ENCODE results near the gene CFAP45.

Gene CFAP45

DNA sequence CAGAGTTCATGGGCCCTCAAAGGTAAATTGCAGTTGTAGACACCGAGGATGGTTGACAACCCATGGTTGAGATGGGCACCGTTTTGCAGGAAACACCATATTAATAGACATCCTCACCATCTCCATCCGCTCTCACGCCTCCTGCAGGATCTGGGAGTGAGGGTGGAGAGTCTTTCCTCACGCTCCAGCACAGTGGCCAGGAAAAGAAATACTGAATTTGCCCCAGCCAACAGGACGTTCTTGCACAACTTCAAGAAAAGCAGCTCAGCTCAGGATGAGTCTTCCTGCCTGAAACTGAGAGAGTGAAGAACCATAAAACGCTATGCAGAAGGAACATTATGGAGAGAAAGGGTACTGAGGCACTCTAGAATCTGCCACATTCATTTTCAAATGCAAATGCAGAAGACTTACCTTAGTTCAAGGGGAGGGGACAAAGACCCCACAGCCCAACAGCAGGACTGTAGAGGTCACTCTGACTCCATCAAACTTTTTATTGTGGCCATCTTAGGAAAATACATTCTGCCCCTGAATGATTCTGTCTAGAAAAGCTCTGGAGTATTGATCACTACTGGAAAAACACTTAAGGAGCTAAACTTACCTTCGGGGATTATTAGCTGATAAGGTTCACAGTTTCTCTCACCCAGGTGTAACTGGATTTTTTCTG, 64.0 kb downstream of the CFAP45 start:
- H3K4me3 ChIP-seq (ENCODE audit: low read depth, low read length): no peak overlapping the region
- in situ Hi-C loops (cut with HindIII; ENCODE audit: low sequenced_read_pairs): no loop called here
- TF ChIP-seq, protein P1, sequence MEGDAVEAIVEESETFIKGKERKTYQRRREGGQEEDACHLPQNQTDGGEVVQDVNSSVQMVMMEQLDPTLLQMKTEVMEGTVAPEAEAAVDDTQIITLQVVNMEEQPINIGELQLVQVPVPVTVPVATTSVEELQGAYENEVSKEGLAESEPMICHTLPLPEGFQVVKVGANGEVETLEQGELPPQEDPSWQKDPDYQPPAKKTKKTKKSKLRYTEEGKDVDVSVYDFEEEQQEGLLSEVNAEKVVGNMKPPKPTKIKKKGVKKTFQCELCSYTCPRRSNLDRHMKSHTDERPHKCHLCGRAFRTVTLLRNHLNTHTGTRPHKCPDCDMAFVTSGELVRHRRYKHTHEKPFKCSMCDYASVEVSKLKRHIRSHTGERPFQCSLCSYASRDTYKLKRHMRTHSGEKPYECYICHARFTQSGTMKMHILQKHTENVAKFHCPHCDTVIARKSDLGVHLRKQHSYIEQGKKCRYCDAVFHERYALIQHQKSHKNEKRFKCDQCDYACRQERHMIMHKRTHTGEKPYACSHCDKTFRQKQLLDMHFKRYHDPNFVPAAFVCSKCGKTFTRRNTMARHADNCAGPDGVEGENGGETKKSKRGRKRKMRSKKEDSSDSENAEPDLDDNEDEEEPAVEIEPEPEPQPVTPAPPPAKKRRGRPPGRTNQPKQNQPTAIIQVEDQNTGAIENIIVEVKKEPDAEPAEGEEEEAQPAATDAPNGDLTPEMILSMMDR (IDR thresholded peaks at IDR 0.05; ENCODE audit: low read depth, low read length): peak; percentile 28
- DNase-seq (ENCODE audit: low read depth, low spot score): no peak

DNA sequence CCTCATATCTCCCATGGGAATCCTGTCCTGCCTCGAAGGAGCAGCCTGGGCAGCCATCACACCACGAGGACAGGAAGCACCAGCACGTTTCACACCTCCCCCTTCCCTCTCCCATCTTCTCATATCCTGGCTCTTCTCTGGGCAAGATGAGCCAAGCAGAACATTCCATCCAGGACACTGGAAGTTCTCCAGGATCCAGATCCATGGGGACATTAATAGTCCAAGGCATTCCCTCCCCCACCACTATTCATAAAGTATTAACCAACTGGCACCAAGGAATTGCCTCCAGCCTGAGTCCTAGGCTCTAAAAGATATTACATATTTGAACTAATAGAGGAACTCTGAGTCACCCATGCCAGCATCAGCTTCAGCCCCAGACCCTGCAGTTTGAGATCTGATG, 64.6 kb downstream of the CFAP45 start:
- no peak overlapping the region for H3K4me3 ChIP-seq (ENCODE audit: low read depth, low read length)
- TF ChIP-seq, protein P1 (IDR thresholded peaks at IDR 0.05; ENCODE audit: low read depth, low read length): no peak
- no peak for DNase-seq (ENCODE audit: low read depth, low spot score)
- in situ Hi-C loops (cut with HindIII; ENCODE audit: low sequenced_read_pairs): no loop called here

DNA sequence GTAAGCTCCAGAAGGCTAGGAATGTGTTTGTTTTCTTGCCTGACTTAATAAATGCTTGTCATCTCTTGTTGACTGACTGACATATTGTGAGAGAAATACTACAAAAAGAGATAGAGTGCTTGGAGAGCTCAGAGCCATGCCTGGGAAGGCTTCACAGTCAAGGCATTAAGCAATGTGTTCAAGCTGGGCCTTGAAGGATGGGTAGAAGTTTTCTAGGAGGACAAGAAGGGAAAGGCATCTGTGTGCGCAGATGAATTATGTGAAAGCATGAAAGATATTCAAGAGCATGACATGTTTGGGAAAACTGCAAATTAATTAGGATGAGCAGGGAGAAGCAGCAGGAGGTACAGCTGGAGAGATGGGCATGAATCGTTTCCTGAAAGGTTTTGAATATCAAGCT, 67.7 kb downstream of the CFAP45 start:
- H3K4me3 ChIP-seq (ENCODE audit: low read depth, low read length): no peak overlapping the region
- TF ChIP-seq, protein P1 (IDR thresholded peaks at IDR 0.05; ENCODE audit: low read depth, low read length): no peak
- no peak for DNase-seq (ENCODE audit: low read depth, low spot score)
- in situ Hi-C loops (cut with HindIII; ENCODE audit: low sequenced_read_pairs): no loop called here

DNA sequence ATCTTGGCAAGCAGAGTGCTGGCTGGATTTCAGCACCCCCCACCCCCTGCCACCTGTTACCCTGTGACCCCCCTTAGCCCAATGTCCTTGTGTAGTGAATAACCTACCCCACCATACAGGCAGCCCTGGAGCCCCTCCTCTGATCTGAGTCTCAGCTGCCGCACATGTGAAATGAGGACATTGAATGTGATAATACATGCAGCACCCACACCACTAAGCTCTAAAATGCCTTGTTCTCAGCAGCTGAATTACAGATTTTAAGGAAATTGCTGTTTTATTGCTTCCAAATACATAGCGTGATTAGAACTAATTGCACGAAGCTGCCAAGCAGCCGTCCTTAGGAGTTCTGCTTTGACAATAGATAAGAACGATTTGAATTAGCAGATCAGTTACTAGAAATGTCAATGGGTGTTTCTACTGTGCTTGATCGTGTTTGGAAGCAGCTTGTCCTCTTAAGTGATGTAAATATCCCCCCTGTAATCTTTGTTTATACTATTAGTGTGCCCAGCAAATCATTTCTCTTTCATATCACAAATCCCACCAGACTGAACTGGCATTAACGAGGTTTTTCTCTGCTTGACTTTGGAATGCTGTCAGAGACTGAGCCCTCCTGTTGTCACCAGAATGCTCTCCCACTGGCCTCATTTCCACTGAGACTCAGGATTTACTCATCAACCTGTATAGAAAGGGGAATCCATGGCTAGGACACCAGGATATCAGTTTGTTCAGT, 68.4 kb downstream of the CFAP45 start:
- no peak overlapping the region for H3K4me3 ChIP-seq (ENCODE audit: low read depth, low read length)
- TF ChIP-seq, protein P1 (IDR thresholded peaks at IDR 0.05; ENCODE audit: low read depth, low read length): no peak
- no peak for DNase-seq (ENCODE audit: low read depth, low spot score)
- in situ Hi-C loops (cut with HindIII; ENCODE audit: low sequenced_read_pairs): no loop called here

DNA sequence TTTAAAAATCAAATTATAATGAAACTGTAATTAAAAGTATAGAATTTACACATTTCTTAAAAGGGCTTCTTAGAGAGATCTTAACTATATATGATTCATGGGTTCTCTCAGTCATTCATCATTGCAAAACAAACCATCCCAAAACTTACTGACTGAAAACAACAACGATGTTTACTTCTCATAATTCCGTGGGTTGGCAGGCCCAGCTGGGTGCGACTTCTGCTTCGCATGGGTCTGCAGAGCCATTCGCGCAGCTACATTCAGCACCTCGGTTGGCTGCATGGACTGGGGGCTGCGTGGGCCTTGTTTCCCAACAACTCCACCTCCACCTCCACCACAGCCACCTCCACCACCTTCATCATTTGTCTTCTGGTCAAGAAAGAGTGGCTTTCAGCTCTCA, 69.2 kb downstream of the CFAP45 start:
- no peak overlapping the region for H3K4me3 ChIP-seq (ENCODE audit: low read depth, low read length)
- no peak for DNase-seq (ENCODE audit: low read depth, low spot score)
- TF ChIP-seq, protein P1 (IDR thresholded peaks at IDR 0.05; ENCODE audit: low read depth, low read length): no peak
- in situ Hi-C loops (cut with HindIII; ENCODE audit: low sequenced_read_pairs): no loop called here

DNA sequence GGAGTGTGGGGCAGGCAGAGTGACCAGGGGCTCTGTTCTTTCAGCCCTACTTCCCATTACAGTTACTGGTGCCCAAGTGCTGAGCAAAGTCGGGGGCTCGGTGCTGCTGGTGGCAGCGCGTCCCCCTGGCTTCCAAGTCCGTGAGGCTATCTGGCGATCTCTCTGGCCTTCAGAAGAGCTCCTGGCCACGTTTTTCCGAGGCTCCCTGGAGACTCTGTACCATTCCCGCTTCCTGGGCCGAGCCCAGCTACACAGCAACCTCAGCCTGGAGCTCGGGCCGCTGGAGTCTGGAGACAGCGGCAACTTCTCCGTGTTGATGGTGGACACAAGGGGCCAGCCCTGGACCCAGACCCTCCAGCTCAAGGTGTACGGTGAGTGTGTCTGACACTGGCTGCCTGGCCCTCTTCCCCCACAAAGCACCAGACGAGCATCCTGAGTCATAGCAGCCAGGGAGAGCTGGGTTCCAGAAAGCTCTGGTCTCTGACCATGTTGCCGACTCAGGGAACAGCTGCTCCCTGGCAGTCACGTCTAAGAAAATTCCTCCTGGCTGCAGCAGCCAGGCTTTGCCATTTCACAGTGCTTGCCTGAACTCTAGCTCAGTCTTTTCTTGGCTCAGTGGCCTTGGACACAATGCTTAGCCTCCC, 70.0 kb downstream of the CFAP45 start:
- no peak overlapping the region for H3K4me3 ChIP-seq (ENCODE audit: low read depth, low read length)
- TF ChIP-seq, protein P1 (IDR thresholded peaks at IDR 0.05; ENCODE audit: low read depth, low read length): no peak
- peak; percentile 68 for DNase-seq (ENCODE audit: low read depth, low spot score)
- in situ Hi-C loops (cut with HindIII; ENCODE audit: low sequenced_read_pairs): no loop called here
